ENCODE data around the gene CMYA5. TPM values are rescaled to one million over a fixed set of nuclear protein-coding genes. Genes with fewer than 3 reads are reported as not detected.
"Not testable (repeated sequence)": the region's sequence is repeated elsewhere in the genome, so short reads cannot be mapped to it uniquely, and the experiment has no call there.

CMYA5 gene
- total and polyA plus RNA-seq, 2 donors (not counting 3 experiments of a cell fraction or from before 2014, with no cell fraction given), result 0.04 to 0.20 TPM

DNA sequence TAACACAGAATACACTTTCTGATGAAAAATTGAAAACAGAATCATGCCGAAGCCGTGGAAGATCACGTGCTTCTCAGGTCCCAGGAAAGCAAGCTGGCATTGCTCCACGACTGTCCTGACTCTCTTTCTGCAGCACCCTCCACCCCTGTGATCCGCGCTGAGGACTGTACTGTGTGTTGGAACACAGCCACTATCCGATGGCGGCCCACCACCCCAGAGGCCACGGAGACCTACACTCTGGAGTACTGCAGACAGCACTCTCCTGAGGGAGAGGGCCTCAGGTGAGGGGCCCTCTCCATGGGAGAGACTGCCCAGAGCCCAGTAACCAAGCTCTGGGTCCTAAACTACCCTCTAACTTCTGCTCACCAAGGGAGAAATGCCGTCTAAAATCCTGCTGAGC lies 73.3 kb downstream of the CMYA5 start:
- no peaks in the 10 kb centered on the region for H3K9me1 ChIP-seq (replicated peaks; ENCODE audit: control insufficient read depth, extremely low read depth, insufficient read depth, low read length)
- no peaks in the 10 kb centered on the region for H4K20me1 ChIP-seq (replicated peaks; ENCODE audit: control insufficient read depth, extremely low read depth, insufficient read depth, low read length)
- no peaks in the 10 kb centered on the region for H3K36me3 ChIP-seq (ENCODE audit: control insufficient read depth in 2 of 2, extremely low read depth in 1 of 2, insufficient read depth in 2 of 2, low read length in 2 of 2)
- dilution Hi-C loops (cut with MboI; ENCODE audit: extremely low pct_ligation_motif_present, low sequenced_read_pairs), result no loop called here
- H3K27ac ChIP-seq (ENCODE audit: insufficient read depth, low read depth, low read length), result no peak overlapping the region
- POLR2A ChIA-PET, result no interaction called here
- no peak overlapping the region for H3K9ac ChIP-seq (replicated peaks; ENCODE audit: extremely low read depth, insufficient read depth, low read length)
- no peaks in the 10 kb centered on the region for H3K9me3 ChIP-seq (replicated peaks; ENCODE audit: control insufficient read depth, insufficient read depth, low read length)
- no TSS peak for BruUV-seq (replicated peaks)
- H3K4me2 ChIP-seq (ENCODE audit: insufficient read depth, low read length), result no peak overlapping the region
- H3K27me3 ChIP-seq (ENCODE audit: control insufficient read depth in 2 of 2, insufficient read depth in 2 of 2, low read length in 2 of 2), result no peaks in the 10 kb centered on the region
- FAIRE-seq (no peak), DNase-seq (ENCODE audit: low read depth, low spot score) (no peak)
- intact Hi-C loops (cut with micrococcal nuclease), result no loop called here
- TF ChIP-seq POLR2AphosphoS5 (IDR thresholded peaks at IDR 0.05; ENCODE audit: insufficient read depth, low read depth, low read length), result no peak
- TF ChIP-seq EZH2 (IDR thresholded peaks at IDR 0.05; ENCODE audit: borderline replicate concordance, low read depth, low read length, severe bottlenecking), result no peak
- no peak for TF ChIP-seq GATA2 (IDR thresholded peaks at IDR 0.05; ENCODE audit: insufficient read depth, insufficient read length, low read depth, low read length)
- no peak for TF ChIP-seq POLR2A (IDR thresholded peaks at IDR 0.05; ENCODE audit: low read depth, low read length)
- no peak for TF ChIP-seq JUN (IDR thresholded peaks at IDR 0.05; ENCODE audit: borderline replicate concordance, insufficient read depth, insufficient read length, low read depth)
- TF ChIP-seq FOS (IDR thresholded peaks at IDR 0.05; ENCODE audit: borderline replicate concordance, insufficient read depth, low read length), result no peak
- no peak for TF ChIP-seq MYC (IDR thresholded peaks at IDR 0.05; ENCODE audit: low read depth, low read length)
- H3K4me3 ChIP-seq (replicated peaks in 1 of 3; ENCODE audit: insufficient read depth in 1 of 3, low read depth in 1 of 3, low read length in 3 of 3), result no peak overlapping the region
- CTCF ChIA-PET, result interaction anchor here (0.8 kb wide), 1 partner anchor 20 kb away, joined by 3 read pairs; no protein-coding TSS in a partner anchor
- no peaks in the 10 kb centered on the region for H3K4me1 ChIP-seq (ENCODE audit: control insufficient read depth, extremely low read depth, insufficient read depth, low read length)
- no peak overlapping the region for H2AFZ ChIP-seq (ENCODE audit: low read depth, low read length)
- H3K79me2 ChIP-seq (ENCODE audit: control insufficient read depth, insufficient read depth, low read length), result no peaks in the 10 kb centered on the region

DNA sequence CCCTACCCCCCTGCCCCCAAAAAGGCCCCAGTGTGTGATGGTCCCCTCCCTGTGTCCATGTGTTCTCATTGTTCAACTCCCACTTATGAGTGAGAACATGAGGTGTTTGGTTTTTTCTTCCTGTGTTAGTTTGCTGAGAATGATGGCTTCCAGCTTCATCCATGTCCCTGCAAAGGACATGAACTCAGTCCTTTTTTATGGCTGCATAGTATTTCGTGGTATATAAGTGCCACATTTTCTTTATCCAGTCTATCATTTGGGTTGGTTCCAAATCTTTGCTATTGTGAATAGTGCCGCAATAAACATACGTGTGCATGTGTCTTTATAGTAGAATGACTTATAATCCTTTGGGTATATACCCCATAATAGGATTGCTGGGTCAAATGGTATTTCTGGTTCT lies 74.5 kb downstream of the CMYA5 start:
- not testable (repeated sequence) for FAIRE-seq

More for the DNA sequence above, 74.5 kb downstream of the CMYA5 start:
- H3K4me1 ChIP-seq (ENCODE audit: control insufficient read depth, extremely low read depth, insufficient read depth, low read length); intact Hi-C loops (cut with micrococcal nuclease); H3K9ac ChIP-seq (replicated peaks; ENCODE audit: extremely low read depth, insufficient read depth, low read length); H3K79me2 ChIP-seq (ENCODE audit: control insufficient read depth, insufficient read depth, low read length); H3K27ac ChIP-seq (ENCODE audit: insufficient read depth, low read depth, low read length); DNase-seq (ENCODE audit: low read depth, low spot score); BruUV-seq (replicated peaks); H2AFZ ChIP-seq (ENCODE audit: low read depth, low read length); CTCF ChIA-PET; dilution Hi-C loops (cut with MboI; ENCODE audit: extremely low pct_ligation_motif_present, low sequenced_read_pairs); H3K4me3 ChIP-seq (replicated peaks in 1 of 3; ENCODE audit: insufficient read depth in 1 of 3, low read depth in 1 of 3, low read length in 3 of 3); H3K27me3 ChIP-seq (ENCODE audit: control insufficient read depth in 2 of 2, insufficient read depth in 2 of 2, low read length in 2 of 2); POLR2A ChIA-PET; H3K36me3 ChIP-seq (ENCODE audit: control insufficient read depth in 2 of 2, extremely low read depth in 1 of 2, insufficient read depth in 2 of 2, low read length in 2 of 2); H3K9me1 ChIP-seq (replicated peaks; ENCODE audit: control insufficient read depth, extremely low read depth, insufficient read depth, low read length); H3K4me2 ChIP-seq (ENCODE audit: insufficient read depth, low read length); H4K20me1 ChIP-seq (replicated peaks; ENCODE audit: control insufficient read depth, extremely low read depth, insufficient read depth, low read length); H3K9me3 ChIP-seq (replicated peaks; ENCODE audit: control insufficient read depth, insufficient read depth, low read length): not testable (repeated sequence)

All from endothelial cell of umbilical vein (primary cell).